ENCODE measurements around the gene PTCH1.

The PTCH1 gene

DNA sequence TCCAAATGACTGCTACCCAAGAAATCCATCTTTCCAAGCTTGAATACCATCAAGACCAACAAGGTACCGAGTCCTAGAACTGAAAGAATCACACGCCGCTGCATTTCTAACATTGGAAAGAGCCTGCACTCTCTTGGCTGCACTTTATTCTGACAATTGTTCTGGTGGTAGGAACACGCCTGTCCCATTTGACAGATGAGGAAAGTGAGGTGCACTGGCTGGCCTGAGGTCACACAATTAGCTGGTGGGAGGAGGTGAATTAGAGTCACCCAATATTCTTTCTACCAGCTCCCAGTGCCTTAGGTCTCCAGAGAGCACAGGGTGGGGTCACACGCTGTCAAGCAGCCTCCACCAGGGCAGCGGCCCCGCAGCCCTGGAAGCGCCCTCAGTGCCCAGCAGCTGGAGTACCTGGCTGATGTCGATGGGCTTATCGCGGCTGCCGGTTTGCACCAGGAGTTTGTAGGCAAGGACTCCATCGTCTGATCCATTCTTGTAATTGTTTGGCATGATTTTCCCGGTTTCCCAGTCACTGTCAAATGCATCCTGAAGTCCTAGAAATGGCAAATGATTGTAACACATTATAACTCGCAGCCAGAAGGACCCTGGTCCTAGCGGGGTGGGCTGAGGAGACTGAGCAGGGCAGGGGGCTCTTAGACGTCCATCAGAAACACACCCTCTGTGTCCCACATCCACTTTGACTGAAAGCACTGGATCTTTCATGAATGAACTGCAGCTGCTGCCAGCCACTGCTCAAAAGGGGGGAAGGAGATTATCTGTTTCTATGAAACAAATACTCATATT, 55.1 kb downstream of the PTCH1 start:
- peaks cover 67 to 80% (median 74%) of the 10 kb centered on the region in 11 experiments for H3K36me3 ChIP-seq
- H3K4me2 ChIP-seq: peak overlapping the region; percentile 78 to 98 (median 93)
- H3K4me1 ChIP-seq: peaks cover 21 to 52% (median 42%) of the 10 kb centered on the region in 10 experiments
- TF ChIP-seq Cebpa-rat (IDR thresholded peaks at IDR 0.05): no peak
- peaks cover 31 to 84% (median 64%) of the 10 kb centered on the region in 11 experiments; a peak in 21 of 22 replicates for H4K20me1 ChIP-seq
- H3K27me3 ChIP-seq: peaks cover 0 to 67% (median 17%) of the 10 kb centered on the region in 11 experiments; a peak in 13 of 22 replicates
- peak overlapping the region in 9 of 11 experiments; percentile 21 to 74 (median 52); a peak in 13 of 22 replicates for H3K27ac ChIP-seq
- no peaks in the 10 kb centered on the region for H3K9me3 ChIP-seq (replicated peaks in 1 of 11)
- H3K4me3 ChIP-seq: peak overlapping the region in 4 of 10 experiments; percentile 6 to 41 (median 19); a peak in 5 of 20 replicates
- peak overlapping the region in 8 of 11 experiments; percentile 26 to 70 (median 48); a peak in 12 of 22 replicates for H3K9ac ChIP-seq

DNA sequence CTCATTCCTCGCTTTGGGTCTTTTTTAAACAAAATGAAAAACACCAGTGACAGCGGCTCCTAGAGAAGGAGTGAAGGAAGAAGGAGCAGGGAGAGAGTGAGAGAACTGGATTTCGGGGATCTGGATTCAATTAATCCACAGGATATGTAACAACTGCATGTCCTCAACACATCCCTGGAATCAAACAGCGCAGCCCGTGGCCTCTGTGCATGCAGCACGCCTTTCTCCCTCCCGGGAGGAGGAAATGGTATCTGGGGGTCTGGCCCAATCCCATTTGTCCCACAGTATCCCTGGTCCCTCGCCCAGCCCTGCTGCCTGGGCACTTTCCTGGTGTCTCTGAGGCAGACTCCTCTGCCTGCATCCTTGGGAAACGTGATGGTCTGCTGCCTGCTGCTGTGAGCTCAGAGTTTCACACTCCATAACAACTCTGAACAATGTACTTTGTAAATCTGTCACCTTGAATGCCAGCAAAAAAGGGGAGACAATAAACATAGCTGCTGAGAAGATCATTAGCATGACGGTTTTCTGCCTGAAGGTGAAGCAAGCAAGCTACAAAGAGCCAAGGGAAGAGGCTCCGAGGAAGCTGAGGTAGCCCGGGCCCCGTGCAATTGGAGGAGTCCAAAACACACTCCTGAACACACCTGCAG, 56.1 kb downstream of the PTCH1 start:
- no peak for TF ChIP-seq Cebpa-rat (IDR thresholded peaks at IDR 0.05)
- peak overlapping the region in 7 of 11 experiments; percentile 83 to 98 (median 93); a peak in 11 of 22 replicates for H3K4me2 ChIP-seq
- peaks cover 21 to 52% (median 41%) of the 10 kb centered on the region in 10 experiments for H3K4me1 ChIP-seq
- H3K27me3 ChIP-seq: peaks cover 0 to 58% (median 17%) of the 10 kb centered on the region in 11 experiments; a peak in 13 of 22 replicates
- peaks cover 31 to 87% (median 67%) of the 10 kb centered on the region in 11 experiments; a peak in 21 of 22 replicates for H4K20me1 ChIP-seq
- peaks cover 68 to 80% (median 74%) of the 10 kb centered on the region in 11 experiments for H3K36me3 ChIP-seq
- H3K9ac ChIP-seq: no peak overlapping the region
- no peaks in the 10 kb centered on the region for H3K9me3 ChIP-seq (replicated peaks in 1 of 11)
- no peak overlapping the region for H3K4me3 ChIP-seq
- no peak overlapping the region for H3K27ac ChIP-seq

DNA sequence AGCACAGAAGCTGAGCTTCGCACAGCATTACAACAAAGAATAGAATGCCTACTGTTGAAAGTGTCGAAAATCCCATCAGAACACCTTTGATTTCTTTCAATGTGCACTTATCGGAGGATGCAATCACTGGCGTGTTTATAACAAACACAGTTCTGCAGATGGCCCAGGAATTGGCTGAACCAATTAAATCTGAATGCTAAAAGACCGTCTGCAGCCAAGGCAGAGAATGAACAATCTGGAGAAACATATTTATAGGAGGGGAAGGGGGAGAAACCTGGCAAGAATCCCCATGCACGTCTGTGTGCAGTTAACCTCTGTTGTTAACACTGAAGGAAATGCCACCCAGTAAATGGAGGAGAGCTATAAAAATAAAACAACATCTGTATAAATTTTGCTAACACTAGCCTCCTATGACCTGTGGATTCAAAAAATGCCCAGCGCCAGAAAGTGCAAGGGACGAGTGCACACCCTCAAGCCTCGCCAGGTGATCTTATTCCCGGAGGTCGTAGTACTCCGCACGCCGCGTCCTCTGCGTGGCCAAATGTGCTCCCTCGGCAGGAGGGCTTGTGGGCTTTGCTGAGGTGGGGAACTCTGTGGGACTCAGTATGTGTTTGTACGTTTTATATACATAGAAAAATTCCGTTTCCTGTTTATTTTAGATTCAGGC, 56.8 kb downstream of the PTCH1 start:
- Histone ChIP-seq H4K20me1 (peaks cover 31 to 82% (median 61%) of the 10 kb centered on the region in 11 experiments; a peak in 21 of 22 replicates), H3K27ac (no peak overlapping the region), H3K9ac (no peak overlapping the region), H3K9me3 (replicated peaks in 1 of 11) (no peaks in the 10 kb centered on the region), H3K27me3 (peaks cover 0 to 51% (median 16%) of the 10 kb centered on the region in 11 experiments; a peak in 13 of 22 replicates), H3K4me1 (peaks cover 21 to 46% (median 37%) of the 10 kb centered on the region in 10 experiments), H3K36me3 (peaks cover 68 to 80% (median 74%) of the 10 kb centered on the region in 11 experiments), H3K4me3 (no peak overlapping the region), H3K4me2 (peak overlapping the region in 3 of 11 experiments; percentile 83 to 93 (median 88); a peak in 1 of 22 replicates)
- TF ChIP-seq Cebpa-rat (IDR thresholded peaks at IDR 0.05): no peak

DNA sequence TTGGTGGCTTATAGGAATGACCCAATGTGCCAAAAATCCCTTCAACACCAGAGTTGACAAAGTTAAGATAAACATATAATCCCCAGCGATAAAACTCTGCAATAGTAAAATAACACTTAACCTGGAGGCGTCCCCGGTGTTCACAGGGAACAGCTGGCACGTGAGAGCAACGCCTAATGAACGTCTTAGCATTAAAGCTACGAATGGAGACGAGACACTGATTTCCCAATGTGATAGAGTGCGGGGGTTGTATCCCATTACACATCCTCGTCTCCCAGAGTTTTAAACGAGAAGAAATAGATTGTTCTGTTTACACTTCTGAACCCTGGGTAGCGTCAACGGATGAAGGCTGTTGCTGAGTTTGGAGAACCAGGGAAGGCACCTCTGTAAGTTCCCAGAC, 57.6 kb downstream of the PTCH1 start:
- H3K4me1 ChIP-seq: peaks cover 21 to 38% (median 29%) of the 10 kb centered on the region in 10 experiments
- H3K9ac ChIP-seq: no peak overlapping the region
- H4K20me1 ChIP-seq: peaks cover 30 to 74% (median 53%) of the 10 kb centered on the region in 11 experiments; a peak in 21 of 22 replicates
- TF ChIP-seq Cebpa-rat (IDR thresholded peaks at IDR 0.05): no peak
- no peaks in the 10 kb centered on the region for H3K9me3 ChIP-seq (replicated peaks in 1 of 11)
- no peak overlapping the region for H3K4me2 ChIP-seq
- H3K27ac ChIP-seq: no peak overlapping the region
- peaks cover 73 to 81% (median 76%) of the 10 kb centered on the region in 11 experiments for H3K36me3 ChIP-seq
- H3K27me3 ChIP-seq: peaks cover 0 to 43% (median 12%) of the 10 kb centered on the region in 11 experiments; a peak in 13 of 22 replicates
- no peak overlapping the region for H3K4me3 ChIP-seq

DNA sequence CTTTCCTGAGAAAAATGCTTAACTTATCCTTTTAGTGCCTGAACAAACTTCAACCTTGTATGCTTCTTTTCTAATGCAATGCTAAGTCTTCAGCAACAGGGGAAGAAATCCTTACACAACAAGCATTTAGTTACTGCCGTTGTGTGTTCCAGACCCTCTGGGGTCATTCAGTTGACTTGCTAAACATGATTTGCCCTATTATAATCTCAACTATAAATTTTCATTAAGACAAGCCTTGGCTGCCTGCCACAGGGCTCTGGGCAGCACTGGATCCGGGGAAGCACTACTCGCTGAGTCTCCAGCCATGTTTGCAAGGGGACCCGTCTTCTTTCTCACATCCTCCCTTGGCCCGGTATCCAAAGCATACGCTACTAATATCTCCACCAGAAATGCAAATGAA, 58.1 kb downstream of the PTCH1 start:
- H4K20me1 ChIP-seq: peaks cover 25 to 69% (median 48%) of the 10 kb centered on the region in 11 experiments; a peak in 21 of 22 replicates
- H3K4me2 ChIP-seq: no peak overlapping the region
- no peak for TF ChIP-seq Cebpa-rat (IDR thresholded peaks at IDR 0.05)
- no peak overlapping the region for H3K4me3 ChIP-seq
- peaks cover 15 to 32% (median 24%) of the 10 kb centered on the region in 10 experiments for H3K4me1 ChIP-seq
- no peak overlapping the region for H3K9ac ChIP-seq
- H3K36me3 ChIP-seq: peaks cover 79 to 84% (median 81%) of the 10 kb centered on the region in 11 experiments
- H3K27me3 ChIP-seq: peaks cover 0 to 38% (median 12%) of the 10 kb centered on the region in 11 experiments; a peak in 13 of 22 replicates
- H3K9me3 ChIP-seq (replicated peaks in 1 of 11): no peaks in the 10 kb centered on the region
- no peak overlapping the region for H3K27ac ChIP-seq

DNA sequence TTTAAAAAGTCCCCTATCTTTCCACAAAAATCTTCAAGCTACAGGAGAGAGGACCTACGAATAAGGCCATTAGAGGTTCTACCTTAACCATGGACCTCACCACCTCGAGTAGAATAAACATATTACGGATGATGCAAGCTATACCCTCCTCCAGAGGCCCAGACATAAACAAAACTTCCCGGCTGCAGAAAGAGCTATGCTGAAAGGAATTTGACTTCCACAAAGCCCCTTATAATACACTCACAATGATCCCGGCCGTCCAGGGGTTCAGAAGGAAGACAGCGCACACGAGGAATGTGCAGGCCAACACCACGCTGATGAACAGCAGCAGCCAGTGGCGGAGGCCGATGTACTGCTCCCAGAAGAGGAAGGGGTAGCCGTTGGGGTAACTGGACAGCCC, 59.0 kb downstream of the PTCH1 start:
- TF ChIP-seq Cebpa-rat (IDR thresholded peaks at IDR 0.05): no peak
- no peaks in the 10 kb centered on the region for H3K9me3 ChIP-seq (replicated peaks in 1 of 11)
- peaks cover 88 to 93% (median 90%) of the 10 kb centered on the region in 11 experiments for H3K36me3 ChIP-seq
- H3K9ac ChIP-seq: no peak overlapping the region
- H3K4me2 ChIP-seq: no peak overlapping the region
- H3K4me3 ChIP-seq: no peak overlapping the region
- H4K20me1 ChIP-seq: peaks cover 18 to 61% (median 41%) of the 10 kb centered on the region in 11 experiments; a peak in 21 of 22 replicates
- peaks cover 8 to 25% (median 17%) of the 10 kb centered on the region in 10 experiments for H3K4me1 ChIP-seq
- H3K27me3 ChIP-seq: peaks cover 0 to 35% (median 12%) of the 10 kb centered on the region in 11 experiments; a peak in 13 of 22 replicates
- no peak overlapping the region for H3K27ac ChIP-seq

DNA sequence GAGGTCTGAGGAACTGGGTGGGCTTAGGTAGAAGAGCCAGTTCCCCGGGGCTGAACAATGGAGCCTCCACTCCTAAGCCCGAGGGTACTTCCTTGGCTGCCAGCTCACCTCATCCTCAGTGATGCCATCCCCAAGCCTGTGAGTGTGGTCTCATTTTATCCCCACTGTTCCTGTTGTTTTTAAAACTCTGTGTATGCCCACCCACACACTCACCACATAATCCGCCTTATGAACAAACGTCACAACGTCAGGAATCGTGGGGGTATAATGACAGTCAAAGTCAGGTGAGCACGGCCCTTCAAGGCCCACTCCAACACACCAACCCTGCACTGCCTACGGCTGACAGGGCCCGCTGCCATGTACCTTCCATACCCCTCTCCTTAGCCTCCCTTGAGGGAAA, 61.1 kb downstream of the PTCH1 start:
- peaks cover 0 to 8% (median 0%) of the 10 kb centered on the region in 10 experiments; a peak in 9 of 20 replicates for H3K4me1 ChIP-seq
- no peak overlapping the region for H3K9ac ChIP-seq
- H3K27me3 ChIP-seq: peaks cover 0 to 21% (median 3%) of the 10 kb centered on the region in 11 experiments; a peak in 11 of 22 replicates
- H4K20me1 ChIP-seq: peaks cover 6 to 52% (median 23%) of the 10 kb centered on the region in 11 experiments; a peak in 17 of 22 replicates
- no peak overlapping the region for H3K4me2 ChIP-seq
- TF ChIP-seq Cebpa-rat (IDR thresholded peaks at IDR 0.05): no peak
- H3K27ac ChIP-seq: no peak overlapping the region
- no peak overlapping the region for H3K4me3 ChIP-seq
- H3K9me3 ChIP-seq (replicated peaks in 1 of 11): no peaks in the 10 kb centered on the region
- peaks cover 95 to 100% (median 98%) of the 10 kb centered on the region in 11 experiments for H3K36me3 ChIP-seq

DNA sequence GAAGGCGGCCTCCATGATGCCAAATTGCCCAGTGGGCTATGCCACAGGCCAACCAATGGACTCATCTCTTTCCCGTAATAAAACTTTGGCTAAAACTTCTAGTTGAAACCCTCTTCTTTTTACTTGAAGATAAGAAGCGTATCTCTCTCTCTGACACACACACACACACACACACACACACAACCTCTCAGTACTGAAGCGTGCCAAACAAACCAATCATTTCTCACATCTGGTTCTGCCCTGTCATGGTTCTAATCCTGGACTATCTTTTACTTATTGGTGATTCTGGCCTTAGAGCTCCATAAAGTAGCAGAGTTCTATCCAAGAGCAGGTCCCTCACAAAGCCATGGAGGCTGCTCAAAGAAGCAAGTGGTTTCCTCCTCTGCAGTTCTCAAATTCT, 64.6 kb downstream of the PTCH1 start:
- H3K4me2 ChIP-seq: no peak overlapping the region
- H3K4me3 ChIP-seq: no peak overlapping the region
- H3K36me3 ChIP-seq: peaks cover 84 to 98% (median 92%) of the 10 kb centered on the region in 11 experiments
- H3K9ac ChIP-seq: no peak overlapping the region
- peaks cover 0 to 50% (median 15%) of the 10 kb centered on the region in 11 experiments; a peak in 13 of 22 replicates for H4K20me1 ChIP-seq
- H3K27me3 ChIP-seq: peaks cover 0 to 8% (median 0%) of the 10 kb centered on the region in 11 experiments; a peak in 2 of 22 replicates
- no peaks in the 10 kb centered on the region for H3K9me3 ChIP-seq (replicated peaks in 1 of 11)
- no peak overlapping the region for H3K27ac ChIP-seq
- H3K4me1 ChIP-seq: peaks cover 0 to 23% (median 20%) of the 10 kb centered on the region in 10 experiments; a peak in 18 of 20 replicates
- TF ChIP-seq Cebpa-rat (IDR thresholded peaks at IDR 0.05): no peak

Measured in BLaER1 treated with 17β-estradiol and CSF1 and Interleukin-3, amounts not matched to agents 10 nM and 100 nM (cell line).